HG03139 (cell line): ENCODE measurements around the gene TMEM18.

Experiments
- ATAC-seq: cut with Tn5 transposase; IDR thresholded peaks from one replicate; pipeline ENCODE4 v1.9.1; 2021; ENCODE audit not compliant: unreplicated experiment

Gene TMEM18

GRCh38 chr2:622357-622756 is 54.8 kb downstream of the TMEM18 start:
- ATAC-seq: no peak

GRCh38 chr2:621303-622099 is 55.7 kb downstream of the TMEM18 start:
- no peak for ATAC-seq

- ATAC-seq: no peak
Observed at GRCh38 chr2:620471-621302, 56.5 kb downstream of the TMEM18 start.

GRCh38 chr2:620004-620403 is 57.2 kb downstream of the TMEM18 start:
- no peak for ATAC-seq

- ATAC-seq: no peak
Observed at GRCh38 chr2:618422-618990, 58.7 kb downstream of the TMEM18 start.

GRCh38 chr2:618005-618404 is 59.2 kb downstream of the TMEM18 start:
- no peak for ATAC-seq
